GM04503 (cell line): ENCODE results near the gene PEX3.
"Not testable (repeated sequence)": the region's sequence is repeated elsewhere in the genome, so short reads cannot be mapped to it uniquely, and the experiment has no call there.

Experiments
- DNase-seq: peaks from one replicate; pipeline ENCODE4 v3.0.0-alpha.2; 2012; ENCODE audit warnings: low read depth

The PEX3 gene

DNA sequence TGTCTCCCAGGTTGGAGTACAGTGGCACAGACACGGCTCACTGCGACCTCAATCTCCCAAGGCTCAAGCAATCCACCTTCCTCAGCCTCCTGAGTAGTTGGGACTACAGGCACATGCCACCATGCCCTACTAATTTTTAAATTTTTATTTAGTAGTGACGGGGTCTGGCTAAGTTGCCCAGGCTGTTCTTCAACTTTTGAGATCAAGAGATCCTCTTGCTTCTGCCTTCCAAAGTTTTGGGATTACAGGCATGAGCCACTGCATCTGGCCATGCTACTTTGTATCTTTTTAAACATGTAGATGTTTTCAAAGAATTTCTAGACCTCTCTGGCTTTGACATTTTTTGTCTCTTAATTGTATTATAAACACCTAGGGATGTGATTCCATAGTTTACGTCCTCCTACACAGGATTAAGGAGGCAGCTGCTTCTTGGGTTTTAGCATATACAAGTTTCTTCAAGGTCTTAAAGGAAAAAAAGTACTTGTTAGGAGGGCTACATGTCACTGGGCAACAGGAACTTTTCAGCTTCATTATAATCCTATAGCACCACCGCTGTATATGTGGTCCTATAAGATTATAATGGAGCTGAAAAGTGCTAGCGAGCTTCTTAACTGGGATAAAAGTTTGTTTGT is 1.4 kb upstream of the PEX3 start:
- DNase-seq, result no peak

- no peak for DNase-seq
These were observed 722 bp upstream of the PEX3 start for GRCh38 chr6:143449714-143450452.

DNA sequence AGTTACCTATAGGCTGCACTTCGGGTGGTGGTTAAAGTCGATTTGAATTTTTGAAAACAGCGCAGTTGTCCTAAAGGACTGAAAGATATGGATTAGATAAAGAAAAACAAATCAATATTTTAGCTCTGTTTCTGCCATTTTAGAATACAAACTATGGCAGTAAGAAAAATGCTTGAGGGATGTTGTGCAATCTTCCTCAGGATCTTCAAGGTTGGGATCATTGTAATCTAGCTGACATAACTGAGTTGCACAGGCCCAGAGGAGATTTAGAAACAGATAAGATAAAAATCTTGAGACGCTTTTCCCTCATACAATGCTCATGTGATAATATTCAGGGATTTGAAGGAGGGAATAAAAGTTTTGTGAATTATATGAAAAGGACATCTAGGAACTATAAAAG is 926 bp downstream of the PEX3 start:
- no peak for DNase-seq

DNA sequence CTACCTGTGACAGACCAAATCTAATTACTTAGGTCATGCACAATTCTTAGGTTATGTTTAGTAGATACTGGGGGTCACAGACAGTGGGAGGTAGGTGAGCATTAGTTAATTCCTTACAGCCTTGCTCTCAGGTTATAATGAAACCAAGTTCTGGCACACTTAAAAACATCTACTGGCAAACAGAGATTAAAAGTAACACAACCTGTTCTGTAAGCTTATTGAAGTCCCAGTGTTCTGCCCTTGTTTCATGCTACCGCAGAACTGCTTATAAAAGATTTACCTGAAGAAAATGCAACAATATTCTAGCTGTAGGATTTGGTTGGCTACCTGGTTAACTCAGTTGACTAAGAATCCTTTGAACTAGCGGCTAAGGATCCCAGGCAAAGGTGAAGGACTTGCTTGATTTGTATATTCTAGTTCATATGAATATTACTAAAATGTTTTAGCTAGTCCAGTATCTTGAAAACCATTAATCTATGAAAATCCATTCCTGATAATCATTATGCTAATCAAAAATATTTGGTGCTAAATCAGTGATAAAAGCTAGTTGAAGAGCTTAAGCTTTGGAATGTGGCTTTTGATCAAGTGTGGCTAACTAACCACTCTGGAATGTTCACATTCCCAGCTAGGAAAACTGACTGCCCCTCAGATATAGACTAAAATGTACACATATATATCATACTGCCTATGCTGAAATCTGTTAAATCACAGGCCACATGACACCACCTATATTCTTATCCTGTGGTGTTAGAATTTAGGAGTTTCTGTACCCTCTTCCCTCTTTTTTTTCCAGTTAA is 7.2 kb downstream of the PEX3 start:
- DNase-seq, result no peak

GRCh38 chr6:143465546-143465945 is 14.9 kb downstream of the PEX3 start:
- no peak for DNase-seq

- DNase-seq, result no peak
These were observed 17.4 kb downstream of the PEX3 start for GRCh38 chr6:143468026-143468425.

DNA sequence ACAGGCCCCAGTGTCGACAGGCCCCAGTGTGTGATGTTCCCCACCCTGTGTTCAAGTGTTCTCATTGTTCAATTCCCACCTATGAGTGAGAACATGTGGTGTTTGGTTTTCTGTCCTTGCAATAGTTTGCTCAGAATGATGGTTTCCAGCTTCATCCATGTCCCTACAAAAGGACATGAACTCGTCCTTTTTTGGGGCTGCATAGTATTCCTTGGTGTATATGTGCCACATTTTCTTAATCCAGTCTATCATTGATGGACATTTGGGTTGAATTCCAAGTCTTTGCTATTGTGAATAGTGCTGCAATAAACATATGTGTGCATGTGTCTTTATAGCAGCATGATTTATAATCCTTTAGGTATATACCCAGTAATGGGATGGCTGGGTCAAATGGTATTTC is 18.2 kb downstream of the PEX3 start:
- DNase-seq, result not testable (repeated sequence)

DNA sequence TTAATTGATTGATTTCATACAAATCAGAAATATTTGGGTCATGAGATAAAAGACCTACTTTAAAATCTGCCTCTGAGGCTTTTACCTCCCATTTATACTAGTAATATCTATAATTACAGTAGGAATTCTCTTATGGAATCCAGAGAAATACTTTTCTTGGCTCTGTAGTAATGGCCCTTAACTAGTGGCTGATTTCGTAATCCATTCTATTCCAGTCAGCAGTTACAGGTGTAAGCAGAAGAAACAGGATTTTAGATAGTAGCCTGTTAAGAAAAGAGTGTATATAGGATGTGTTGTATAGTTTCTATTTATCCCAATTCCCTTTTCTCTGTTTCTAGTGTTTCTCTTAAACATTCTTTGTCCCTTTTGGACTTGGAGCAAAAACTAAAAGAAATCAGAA is 21.2 kb downstream of the PEX3 start:
- DNase-seq, result no peak

- no peak for DNase-seq
These were observed 25.9 kb downstream of the PEX3 start for GRCh38 chr6:143476545-143476944.

GRCh38 chr6:143478479-143479062 is 28.0 kb downstream of the PEX3 start:
- DNase-seq, result no peak

GRCh38 chr6:143482593-143482992 is 32.0 kb downstream of the PEX3 start:
- DNase-seq, result no peak

DNA sequence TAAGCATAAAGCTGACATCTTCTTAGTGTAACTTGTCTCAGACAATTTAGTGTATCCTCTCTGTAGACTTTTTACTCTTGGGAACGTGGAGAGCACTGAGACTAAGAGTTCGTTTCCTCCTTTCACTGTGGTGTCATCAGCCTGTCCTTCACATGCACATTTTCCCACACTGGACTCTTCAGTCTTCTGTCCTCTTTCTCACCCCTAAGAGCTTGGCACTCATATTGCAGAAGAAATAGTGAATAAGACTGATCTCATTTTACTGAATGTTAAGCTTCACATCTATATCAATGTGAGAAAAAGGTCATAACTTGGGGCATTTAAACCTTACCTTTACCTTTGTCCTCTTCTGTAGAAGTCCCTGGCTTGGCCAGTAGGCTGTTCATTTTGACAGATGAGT is 35.4 kb downstream of the PEX3 start:
- no peak for DNase-seq

- no peak for DNase-seq
These were observed 36.1 kb downstream of the PEX3 start for GRCh38 chr6:143486752-143487151.

DNA sequence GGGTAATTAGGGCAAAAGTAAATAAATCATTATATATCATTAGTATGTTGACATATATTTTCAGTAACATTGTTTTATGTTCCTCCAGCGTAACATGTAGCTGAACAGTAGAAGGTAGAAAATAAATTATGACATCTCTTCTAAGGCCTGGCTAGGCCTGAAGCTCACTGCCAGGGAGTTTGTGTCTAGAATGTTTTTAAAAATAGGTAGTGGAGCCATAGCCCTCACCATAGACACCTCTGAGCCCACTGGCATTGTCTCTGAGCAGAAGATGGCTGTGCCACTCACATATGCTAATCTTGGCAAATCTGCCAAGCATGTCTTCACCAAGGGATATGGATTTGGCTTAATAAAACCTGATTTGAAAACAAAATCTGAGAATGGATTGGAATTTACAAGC is 39.6 kb downstream of the PEX3 start:
- no peak for DNase-seq

DNA sequence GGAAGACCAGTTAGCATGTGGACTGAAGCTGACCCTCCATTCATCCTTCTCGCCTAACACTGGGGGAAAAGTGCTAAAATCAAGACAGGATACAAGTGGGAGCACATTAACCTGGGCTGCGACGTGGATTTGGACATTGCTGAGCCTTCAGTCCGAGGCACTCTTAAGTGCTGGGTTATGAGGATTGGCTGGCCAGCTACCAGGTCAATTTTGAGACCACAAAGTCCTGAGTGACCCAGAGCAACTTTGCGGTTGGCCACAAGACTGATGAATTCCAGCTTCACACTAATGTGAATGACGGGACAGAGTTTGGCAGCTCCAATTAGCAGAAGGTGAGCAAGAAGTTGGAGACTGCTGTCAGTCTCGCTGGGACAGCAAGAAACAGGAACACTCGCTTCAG is 40.2 kb downstream of the PEX3 start:
- no peak for DNase-seq

DNA sequence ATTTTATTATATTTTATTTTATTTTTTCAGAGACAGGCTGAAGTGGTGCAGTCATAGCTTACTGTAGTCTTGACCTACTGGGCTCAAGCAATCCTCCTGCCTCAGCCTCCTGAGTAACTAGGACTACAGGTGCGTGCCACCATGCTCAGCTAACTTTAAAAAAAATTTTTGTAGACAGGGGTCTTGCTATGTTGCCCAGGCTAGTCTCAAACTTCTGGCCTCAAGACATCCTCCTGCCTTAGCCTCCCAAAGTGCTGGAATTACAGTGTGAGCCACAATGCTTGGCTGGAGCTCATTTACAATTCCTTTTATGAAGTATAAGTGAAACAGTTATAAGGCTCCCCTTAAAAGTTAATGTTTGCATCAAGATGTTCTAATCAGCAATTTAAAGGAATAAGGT is 46.4 kb downstream of the PEX3 start:
- no peak for DNase-seq

DNA sequence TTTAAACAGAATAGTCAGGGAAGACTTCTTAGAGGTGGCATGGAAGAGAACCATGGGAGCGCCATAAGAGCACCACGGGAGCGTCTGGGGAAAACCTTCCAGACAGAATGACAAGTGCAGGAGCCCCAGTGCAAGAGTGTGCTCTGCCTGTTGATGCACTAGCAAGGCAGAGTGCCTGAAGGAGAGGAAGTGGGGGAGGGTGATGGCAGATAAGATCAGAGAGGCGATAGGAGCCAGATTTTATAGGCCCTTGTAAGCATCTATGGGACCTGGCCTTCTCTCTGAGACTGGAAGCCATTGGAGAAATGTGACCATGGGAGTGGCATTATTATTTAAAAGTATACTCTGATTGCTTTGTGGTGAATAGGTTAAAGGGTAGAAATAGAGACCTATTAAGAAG is 47.8 kb downstream of the PEX3 start:
- no peak for DNase-seq

- DNase-seq, result no peak
These were observed 51.2 kb downstream of the PEX3 start for GRCh38 chr6:143501851-143502250.

GRCh38 chr6:143504369-143504768 is 53.8 kb downstream of the PEX3 start:
- DNase-seq, result no peak

DNA sequence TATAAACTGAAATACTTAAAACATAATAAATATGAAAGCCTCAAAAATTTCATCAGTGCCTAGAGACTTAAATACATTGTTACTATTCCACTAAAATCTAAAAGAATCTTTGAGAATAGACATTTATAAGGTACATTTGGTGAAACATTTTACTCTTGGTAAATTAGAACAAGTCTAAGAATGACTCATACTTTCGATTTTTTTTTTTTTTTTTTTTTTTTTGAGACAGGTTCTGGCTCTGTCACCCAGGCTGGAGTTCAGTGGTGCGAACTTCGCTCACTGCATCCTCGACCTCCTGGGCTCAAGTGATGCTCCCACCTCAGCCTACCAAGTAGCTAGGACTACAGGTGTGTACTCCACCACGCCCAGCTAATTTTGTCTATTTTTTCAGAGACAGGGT is 54.5 kb downstream of the PEX3 start:
- DNase-seq, result no peak

DNA sequence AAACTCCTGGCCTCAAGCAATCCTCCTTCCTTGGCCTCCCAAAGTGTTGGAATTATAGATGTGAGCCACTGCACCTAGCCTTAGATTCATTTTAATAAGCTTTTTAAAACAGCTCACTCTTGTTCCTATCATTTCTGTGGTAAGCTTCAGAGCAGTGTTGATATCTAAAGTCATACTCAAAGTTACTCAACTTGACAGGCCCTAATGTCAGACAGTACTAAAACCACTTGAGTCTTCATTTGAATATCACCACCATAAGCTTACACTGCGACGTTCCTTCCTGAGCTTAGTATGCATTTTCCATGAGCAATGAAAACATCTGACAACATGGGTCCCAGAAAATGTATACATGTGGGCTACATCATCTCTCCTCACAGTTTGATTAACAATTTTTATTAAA is 54.9 kb downstream of the PEX3 start:
- DNase-seq, result no peak

DNA sequence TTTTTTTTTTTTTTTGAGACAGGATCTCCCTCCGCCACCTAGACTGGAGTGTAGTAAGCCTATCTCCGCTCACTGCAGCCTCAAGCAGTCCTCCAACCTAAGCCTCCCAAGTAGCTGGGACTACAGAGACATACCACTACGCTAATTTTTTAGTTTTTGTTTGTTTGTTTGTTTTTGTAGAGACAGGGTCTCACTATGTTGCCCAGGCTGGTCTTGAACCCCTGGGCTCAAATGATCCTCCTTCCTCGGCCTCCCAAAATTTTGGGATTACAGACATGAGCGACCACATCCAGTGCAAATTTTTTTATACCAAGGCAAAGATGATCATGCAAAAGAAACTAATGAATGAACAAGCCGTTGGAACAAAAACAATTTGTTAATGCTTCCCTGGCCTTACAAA is 55.6 kb downstream of the PEX3 start:
- no peak for DNase-seq

GRCh38 chr6:143506620-143507019 is 56.0 kb downstream of the PEX3 start:
- no peak for DNase-seq
